H9 (cell line): ENCODE measurements around the gene ZNF362. TPM values are rescaled to one million over a fixed set of nuclear protein-coding genes. Genes with fewer than 3 reads are reported as not detected.

Experiments
- DNase-seq: peaks from one replicate; pipeline ENCODE4 v3.0.0-alpha.2; 2017
- H2AFZ ChIP-seq: one replicate; pipeline ENCODE4 v1.6.1; 2013; ENCODE audit warnings: mild to moderate bottlenecking, low read length, control low read depth, moderate library complexity
- H2AK5ac ChIP-seq: 2 replicates; pipeline ENCODE4 v1.6.1; 2013; ENCODE audit warnings: low read length, control low read depth, mixed read lengths; ENCODE audit not compliant: insufficient read length
- H2BK120ac ChIP-seq: one replicate; pipeline ENCODE4 v1.6.1; 2013; ENCODE audit warnings: low read depth, mild to moderate bottlenecking, low read length, control low read depth, inconsistent platforms; ENCODE audit not compliant: poor library complexity, severe bottlenecking
- H2BK12ac ChIP-seq: 2 replicates; pipeline ENCODE4 v1.6.1; 2013; ENCODE audit warnings: low read length, control low read depth, mixed read lengths, low read depth; ENCODE audit not compliant: insufficient read length
- H2BK15ac ChIP-seq: 2 replicates; pipeline ENCODE4 v1.6.1; 2013; ENCODE audit warnings: low read depth, low read length, control low read depth
- H2BK20ac ChIP-seq: one replicate; pipeline ENCODE4 v1.6.1; 2013; ENCODE audit warnings: low read depth, mild to moderate bottlenecking, low read length, control low read depth, inconsistent platforms; ENCODE audit not compliant: poor library complexity, severe bottlenecking
- H2BK5ac ChIP-seq: 2 replicates; pipeline ENCODE4 v1.6.1; 2013; ENCODE audit warnings: low read length, control low read depth, mixed read lengths; ENCODE audit not compliant: insufficient read length
- H3K14ac ChIP-seq: 2 replicates; pipeline ENCODE4 v1.6.1; 2013; ENCODE audit warnings: low read length, control low read depth; ENCODE audit not compliant: insufficient read depth
- H3K18ac ChIP-seq: 2 replicates; pipeline ENCODE4 v1.6.1; 2013; ENCODE audit warnings: low read depth, mild to moderate bottlenecking, mixed read lengths, low read length, control low read depth; ENCODE audit not compliant: insufficient read length
- H3K23ac ChIP-seq: 2 replicates; pipeline ENCODE4 v1.6.1; 2013; ENCODE audit warnings: low read length, control low read depth, mixed read lengths, low read depth; ENCODE audit not compliant: insufficient read length
- H3K23me2 ChIP-seq: 2 replicates; pipeline ENCODE4 v1.6.1; 2013; ENCODE audit warnings: low read depth, mild to moderate bottlenecking, mixed read lengths, low read length, control low read depth; ENCODE audit not compliant: insufficient read length, poor library complexity, severe bottlenecking
- H3K27ac ChIP-seq: 2 replicates; pipeline ENCODE4 v1.5.1; 2013; ENCODE audit warnings: low read length, control low read depth, mixed read lengths, low read depth; ENCODE audit not compliant: insufficient read length
- H3K27me3 ChIP-seq: 2 replicates; pipeline ENCODE4 v1.6.1; 2013; ENCODE audit warnings: low read length, control low read depth, inconsistent platforms; ENCODE audit not compliant: insufficient read depth
- H3K4ac ChIP-seq: 2 replicates; pipeline ENCODE4 v1.6.1; 2013; ENCODE audit warnings: low read depth, mild to moderate bottlenecking, control low read depth, inconsistent platforms, low read length, moderate library complexity
- H3K4me1 ChIP-seq: 2 replicates; pipeline ENCODE4 v1.6.1; 2013; ENCODE audit warnings: low read length, control low read depth, inconsistent platforms; ENCODE audit not compliant: insufficient read depth
- H3K4me2 ChIP-seq: 2 replicates; pipeline ENCODE4 v1.6.1; 2013; ENCODE audit warnings: low read length, control low read depth, mixed read lengths; ENCODE audit not compliant: insufficient read length, insufficient read depth
- H3K56ac ChIP-seq: 2 replicates; pipeline ENCODE4 v1.6.1; 2013; ENCODE audit warnings: low read depth, mild to moderate bottlenecking, mixed read lengths, low read length, control low read depth; ENCODE audit not compliant: insufficient read length
- H3K79me1 ChIP-seq: 2 replicates; pipeline ENCODE4 v1.6.1; 2013; ENCODE audit warnings: low read depth, mild to moderate bottlenecking, moderate library complexity, low read length, control low read depth, inconsistent platforms; ENCODE audit not compliant: insufficient read depth, poor library complexity, severe bottlenecking
- H3K79me2 ChIP-seq: 2 replicates; pipeline ENCODE4 v1.6.1; 2013; ENCODE audit warnings: low read length, control low read depth, inconsistent platforms; ENCODE audit not compliant: insufficient read depth
- H3K9ac ChIP-seq: 2 replicates; pipeline ENCODE4 v1.6.1; 2013; ENCODE audit warnings: low read length, control low read depth, mixed read lengths; ENCODE audit not compliant: insufficient read length; ENCODE audit errors: extremely low read depth
- H3K9me3 ChIP-seq: one replicate; pipeline ENCODE4 v1.6.1; 2013; ENCODE audit warnings: low read depth, low read length, inconsistent platforms; ENCODE audit not compliant: control insufficient read depth
- H3T11ph ChIP-seq: one replicate; pipeline ENCODE4 v1.6.1; 2013; ENCODE audit warnings: mild to moderate bottlenecking, low read length, control low read depth, inconsistent platforms
- H4K20me1 ChIP-seq: one replicate; pipeline ENCODE4 v1.6.1; 2013; ENCODE audit not compliant: control insufficient read depth, insufficient read length, insufficient read depth
- H4K5ac ChIP-seq: 2 replicates; pipeline ENCODE4 v1.6.1; 2013; ENCODE audit warnings: low read depth, mild to moderate bottlenecking, mixed read lengths, low read length, control low read depth; ENCODE audit not compliant: insufficient read length
- H4K8ac ChIP-seq: replicated peaks from 2 replicates; pipeline ENCODE4 v1.6.1; 2013; ENCODE audit warnings: low read length, control low read depth, mixed read lengths, low read depth; ENCODE audit not compliant: insufficient read length
- H4K91ac ChIP-seq: 2 replicates; pipeline ENCODE4 v1.6.1; 2013; ENCODE audit warnings: low read depth, mild to moderate bottlenecking, moderate library complexity, mixed read lengths, low read length, control low read depth; ENCODE audit not compliant: insufficient read length
- H3K27ac Mint-ChIP-seq, 3 experiments: 2 replicates in 2 of 3; 3 replicates in 1 of 3; pipeline ENCODE4 v1.8.0; 2020 to 2021; ENCODE audit warnings: mixed read lengths in 3 of 3, mild to moderate bottlenecking in 1 of 3, moderate library complexity in 1 of 3
- H3K27me3 Mint-ChIP-seq: 2 replicates; pipeline ENCODE4 v1.8.0; 2021; ENCODE audit warnings: low read depth, mild to moderate bottlenecking, moderate library complexity, mixed read lengths
- H3K36me3 Mint-ChIP-seq, 3 experiments: 2 replicates in 2 of 3; 3 replicates in 1 of 3; pipeline ENCODE4 v1.8.0; 2020 to 2021; ENCODE audit warnings: low read depth in 3 of 3, mixed read lengths in 3 of 3; ENCODE audit not compliant: insufficient read depth in 1 of 3
- H3K4me1 Mint-ChIP-seq, 2 experiments: 2 replicates each; pipeline ENCODE4 v1.8.0; 2020; ENCODE audit warnings: mixed read lengths in 2 of 2
- H3K4me3 Mint-ChIP-seq, 2 experiments: 2 replicates in 1 of 2; 3 replicates in 1 of 2; pipeline ENCODE4 v1.8.0; 2020 to 2021; ENCODE audit warnings: mild to moderate bottlenecking in 2 of 2, mixed read lengths in 2 of 2, moderate library complexity in 1 of 2
- H3K9me3 Mint-ChIP-seq, 2 experiments: 2 replicates in 1 of 2; 3 replicates in 1 of 2; pipeline ENCODE4 v1.8.0; 2020; ENCODE audit warnings: mild to moderate bottlenecking in 2 of 2, mixed read lengths in 2 of 2, moderate library complexity in 1 of 2
- CTCF ChIP-seq: fragments of 200-600 bp; sonication (generic); conservative IDR thresholded peaks from 3 replicates; pipeline ENCODE4 v1.8.0; 2021; ENCODE audit warnings: antibody characterized with exemption, mild to moderate bottlenecking
- WGBS: extraction: QIAGEN DNeasy Blood & Tissue Kit; methylation state at CpG from one replicate; pipeline ENCODE4 v1.1.7; 2013; ENCODE audit warnings: missing lambda C conversion rate, low lambda C conversion rate, mixed read lengths; ENCODE audit not compliant: insufficient read length; ENCODE audit errors: extremely low coverage; 5-methylcytosine and 5-hydroxymethylcytosine counted together
- total RNA-seq: library from RNA; stranded (reverse); gene quantifications from 2 replicates; pipeline ENCODE4 v1.2.1, GENCODE V29; 2021

The ZNF362 gene
- total RNA-seq, 1 experiment from 2014 or later, result 18.7 TPM

GRCh38 chr1:33288976-33289857, 32.9 kb downstream of the ZNF362 start:
- no peaks in the 10 kb centered on the region for H3K79me1 ChIP-seq
- no peak overlapping the region for H3T11ph ChIP-seq
- Mint-ChIP-seq H3K9me3 (no peaks in the 10 kb centered on the region; a peak in 1 of 5 replicates), H3K4me3 (no peak overlapping the region), H3K4me1 (no peaks in the 10 kb centered on the region), H3K27me3 (no peaks in the 10 kb centered on the region; the same call in 1 of the 2 replicates), H3K36me3 (peaks cover 14 to 26% (median 25%) of the 10 kb centered on the region in 3 experiments; a peak in 6 of 7 replicates), H3K27ac (peak overlapping the region; percentile 6 to 31 (median 23); a peak in 4 of 7 replicates)
- no peak overlapping the region for H2AK5ac ChIP-seq
- H2BK5ac ChIP-seq, result no peak overlapping the region
- no peaks in the 10 kb centered on the region for H3K79me2 ChIP-seq
- H3K56ac ChIP-seq, result no peak overlapping the region
- WGBS, result no CpG with 5 or more reads among the region's 16 CpGs
- H3K23me2 ChIP-seq, result no peaks in the 10 kb centered on the region
- H3K27ac ChIP-seq, result no peak overlapping the region
- no peak overlapping the region for H2BK12ac ChIP-seq
- no peak overlapping the region for H2BK20ac ChIP-seq
- H4K91ac ChIP-seq, result no peak overlapping the region
- H3K27me3 ChIP-seq, result no peaks in the 10 kb centered on the region
- no peak overlapping the region for H2AFZ ChIP-seq
- H3K9ac ChIP-seq, result no peak overlapping the region
- no peak overlapping the region for H3K4me2 ChIP-seq
- H3K4me1 ChIP-seq, result no peaks in the 10 kb centered on the region
- H3K23ac ChIP-seq, result no peak overlapping the region
- no peak overlapping the region for H4K5ac ChIP-seq
- H4K20me1 ChIP-seq, result no peaks in the 10 kb centered on the region
- DNase-seq, result no peak
- no peak overlapping the region for H3K18ac ChIP-seq
- no peak for TF ChIP-seq CTCF
- H3K14ac ChIP-seq, result no peak overlapping the region
- H2BK15ac ChIP-seq, result no peak overlapping the region
- H3K4ac ChIP-seq, result no peak overlapping the region
- no peak overlapping the region for H4K8ac ChIP-seq
- no peaks in the 10 kb centered on the region for H3K9me3 ChIP-seq
- no peak overlapping the region for H2BK120ac ChIP-seq
